Upper lobe of left lung (tissue), 4 donors: ENCODE data around the gene MKNK1.

Source experiments
- POLR2A ChIP-seq, 4 donors: fragments of 450-650 bp; IDR thresholded peaks; one replicate each; pipeline ENCODE4 v1.5.1; 2016 to 2017; ENCODE audit warnings: antibody characterized with exemption in 4 of 4, mild to moderate bottlenecking in 2 of 4
- TF ChIP-seq, protein P1 (sequence below), 6 experiments: fragments of 450-650 bp in 4 of 6; fragments of 200-600 bp in 2 of 6; sonication (generic) in 2 of 6; IDR thresholded peaks; one replicate each; pipeline ENCODE4 v1.5.1; 2016 to 2019; ENCODE audit warnings: antibody characterized with exemption in 6 of 6

- TF ChIP-seq, protein P1, sequence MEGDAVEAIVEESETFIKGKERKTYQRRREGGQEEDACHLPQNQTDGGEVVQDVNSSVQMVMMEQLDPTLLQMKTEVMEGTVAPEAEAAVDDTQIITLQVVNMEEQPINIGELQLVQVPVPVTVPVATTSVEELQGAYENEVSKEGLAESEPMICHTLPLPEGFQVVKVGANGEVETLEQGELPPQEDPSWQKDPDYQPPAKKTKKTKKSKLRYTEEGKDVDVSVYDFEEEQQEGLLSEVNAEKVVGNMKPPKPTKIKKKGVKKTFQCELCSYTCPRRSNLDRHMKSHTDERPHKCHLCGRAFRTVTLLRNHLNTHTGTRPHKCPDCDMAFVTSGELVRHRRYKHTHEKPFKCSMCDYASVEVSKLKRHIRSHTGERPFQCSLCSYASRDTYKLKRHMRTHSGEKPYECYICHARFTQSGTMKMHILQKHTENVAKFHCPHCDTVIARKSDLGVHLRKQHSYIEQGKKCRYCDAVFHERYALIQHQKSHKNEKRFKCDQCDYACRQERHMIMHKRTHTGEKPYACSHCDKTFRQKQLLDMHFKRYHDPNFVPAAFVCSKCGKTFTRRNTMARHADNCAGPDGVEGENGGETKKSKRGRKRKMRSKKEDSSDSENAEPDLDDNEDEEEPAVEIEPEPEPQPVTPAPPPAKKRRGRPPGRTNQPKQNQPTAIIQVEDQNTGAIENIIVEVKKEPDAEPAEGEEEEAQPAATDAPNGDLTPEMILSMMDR (IDR thresholded peaks at IDR 0.05): no peak
- TF ChIP-seq POLR2A (IDR thresholded peaks at IDR 0.05): no peak
These were observed 82.7 kb downstream of the MKNK1 start for GRCh38 chr1:46521414-46521813.
